Posterior vena cava (tissue), 2 donors: Measurements from ENCODE around the gene TMEM95. TPM values are rescaled to one million over a fixed set of nuclear protein-coding genes. Genes with fewer than 3 reads are reported as not detected.
"Not testable (repeated sequence)": the region's sequence is repeated elsewhere in the genome, so short reads cannot be mapped to it uniquely, and the experiment has no call there.

Source experiments
- DNase-seq: peaks from one replicate; pipeline ENCODE4 v3.0.0-alpha.2; 2020; ENCODE audit warnings: low spot score
- intact Hi-C, 2 donors: fragments of 100-400 bp; cut with DNase I; formaldehyde crosslinking; loops; one replicate each; pipeline versions ENCODE4 v1.14.1 to v1.14.2; 2022 to 2023
- total RNA-seq, 2 donors: library from RNA; stranded (reverse); fragmentation: NEBNext Ultra II Directional; extraction: Animal tissue kit (Norgen Biotek cat#: 25700); gene quantifications; one replicate each; pipeline ENCODE4 v1.2.1, GENCODE V29; 2021
- donor health status: DM: yes; HTN: yes; CAD: no.
- donor health status: DM: yes; HTN: yes; CAD: no.

The TMEM95 gene
- total RNA-seq, 2 donors from 2014 or later: not detected

GRCh38 chr17:7322520-7323194 is 32.3 kb upstream of the TMEM95 start:
- intact Hi-C loops: loop anchor here in 1 of 2 donors (1.0 kb wide), 1 partner anchor 186 kb away; no protein-coding TSS in a partner anchor
- no peak for DNase-seq

GRCh38 chr17:7323731-7324437 is 31.1 kb upstream of the TMEM95 start:
- intact Hi-C loops: no loop called here

GRCh38 chr17:7324438-7324779 is 30.5 kb upstream of the TMEM95 start:
- no peak for DNase-seq
- intact Hi-C loops: no loop called here

More at GRCh38 chr17:7323731-7324437, 31.1 kb upstream of the TMEM95 start:
- DNase-seq: no peak

- intact Hi-C loops: no loop called here
- DNase-seq: no peak
Observed at GRCh38 chr17:7325031-7325528, 29.9 kb upstream of the TMEM95 start.

GRCh38 chr17:7326186-7326585 is 28.8 kb upstream of the TMEM95 start:
- DNase-seq: no peak

GRCh38 chr17:7327056-7327455 is 27.9 kb upstream of the TMEM95 start:
- intact Hi-C loops: no loop called here
- DNase-seq: no peak

More at GRCh38 chr17:7326186-7326585, 28.8 kb upstream of the TMEM95 start:
- intact Hi-C loops: no loop called here

- no peak for DNase-seq
- intact Hi-C loops: no loop called here
Observed at GRCh38 chr17:7327501-7327900, 27.5 kb upstream of the TMEM95 start.

- intact Hi-C loops: no loop called here
- no peak for DNase-seq
Observed at GRCh38 chr17:7328009-7328408, 26.9 kb upstream of the TMEM95 start.

GRCh38 chr17:7328840-7329373 is 26.0 kb upstream of the TMEM95 start, which contains the start of gene NEURL4:
Gene NEURL4 (minus strand): TSS chr17:7329335. CDS start chr17:7329312, 23 bp downstream.
- DNase-seq: no peak
- intact Hi-C loops: no loop called here

- intact Hi-C loops: no loop called here
- peak; percentile 99 for DNase-seq
Observed at GRCh38 chr17:7329374-7329996, 25.5 kb upstream of the TMEM95 start.

GRCh38 chr17:7329997-7330637 is 24.8 kb upstream of the TMEM95 start:
- intact Hi-C loops: no loop called here
- DNase-seq: peak; percentile 94

- intact Hi-C loops: no loop called here
- DNase-seq: no peak
Observed at GRCh38 chr17:7330638-7331015, 24.3 kb upstream of the TMEM95 start.

GRCh38 chr17:7332111-7332510 is 22.8 kb upstream of the TMEM95 start:
- no peak for DNase-seq
- intact Hi-C loops: no loop called here

GRCh38 chr17:7332600-7333069 is 22.3 kb upstream of the TMEM95 start:
- intact Hi-C loops, DNase-seq: not testable (repeated sequence)

GRCh38 chr17:7334938-7335538 is 19.9 kb upstream of the TMEM95 start:
- DNase-seq: no peak
- intact Hi-C loops: no loop called here

- DNase-seq, intact Hi-C loops: not testable (repeated sequence)
Observed at GRCh38 chr17:7335765-7336164, 19.2 kb upstream of the TMEM95 start.

- intact Hi-C loops: no loop called here
- no peak for DNase-seq
Observed at GRCh38 chr17:7336240-7337175, 18.4 kb upstream of the TMEM95 start, which contains the start of gene ACAP1. Gene ACAP1 (plus strand): TSS chr17:7336529. CDS start chr17:7336735, 206 bp downstream.

GRCh38 chr17:7337600-7337999 is 17.4 kb upstream of the TMEM95 start:
- DNase-seq, intact Hi-C loops: not testable (repeated sequence)
